SU-DHL-6 (cell line): ENCODE results near the gene NUMA1.

Source experiments
- H2AFZ ChIP-seq: fragments of 200-600 bp; sonication (generic); 2 replicates; pipeline ENCODE4 v1.6.1; 2014; ENCODE audit warnings: low read depth, mild to moderate bottlenecking, moderate library complexity, mixed read lengths, antibody characterized with exemption, low read length; ENCODE audit not compliant: severe bottlenecking
- H3F3A ChIP-seq: fragments of 200-600 bp; shearing (Covaris generic); 2 replicates; pipeline ENCODE4 v1.6.0; 2016; ENCODE audit warnings: antibody characterized with exemption, mild to moderate bottlenecking; ENCODE audit not compliant: insufficient read depth
- H3K27ac ChIP-seq: fragments of 200-600 bp; sonication (generic); 2 replicates; pipeline ENCODE4 v1.5.1; 2016; ENCODE audit warnings: low read depth, mild to moderate bottlenecking, low read length, moderate library complexity, mixed read lengths
- H3K27me3 ChIP-seq: fragments of 200-600 bp; sonication (generic), shearing (Covaris generic); 2 replicates; pipeline ENCODE4 v1.6.0; 2014; ENCODE audit warnings: mild to moderate bottlenecking, low read length
- H3K36me3 ChIP-seq: fragments of 200-600 bp; sonication (generic); 2 replicates; pipeline ENCODE4 v1.6.1; 2014; ENCODE audit warnings: mild to moderate bottlenecking, low read length, mixed read lengths
- H3K4me2 ChIP-seq: fragments of 300-600, 200-600 bp; shearing (Covaris generic), sonication (generic); 2 replicates; pipeline ENCODE4 v1.6.0; 2014; ENCODE audit warnings: low read length, low read depth, mild to moderate bottlenecking; ENCODE audit not compliant: poor library complexity, severe bottlenecking
- H3K4me3 ChIP-seq: fragments of 200-600 bp; sonication (generic); 2 replicates; pipeline ENCODE4 v1.5.1; 2014; ENCODE audit warnings: antibody characterized with exemption, low read length, mild to moderate bottlenecking, mixed read lengths; ENCODE audit not compliant: insufficient read depth, poor library complexity, severe bottlenecking
- H3K79me2 ChIP-seq: fragments of 200-600 bp; sonication (generic); 2 replicates; pipeline ENCODE4 v1.6.1; 2014; ENCODE audit warnings: mild to moderate bottlenecking, low read length, moderate library complexity; ENCODE audit not compliant: insufficient read depth
- H3K9ac ChIP-seq: fragments of 200-600 bp; sonication (generic); 2 replicates; pipeline ENCODE4 v1.7.0; 2014; ENCODE audit warnings: mild to moderate bottlenecking, low read length
- H3K9me2 ChIP-seq: fragments of 200-600 bp; sonication (generic); replicated peaks from 2 replicates; pipeline ENCODE4 v1.6.1; 2014; ENCODE audit warnings: low read length; ENCODE audit not compliant: insufficient read depth
- H3K9me3 ChIP-seq: fragments of 200-600 bp; sonication (generic); 2 replicates; pipeline ENCODE4 v1.6.1; 2014; ENCODE audit warnings: low read length, mixed read lengths; ENCODE audit not compliant: insufficient read depth
- H4K20me1 ChIP-seq: fragments of 200-600 bp; sonication (generic); 2 replicates; pipeline ENCODE4 v1.6.1; 2014; ENCODE audit warnings: low read depth, mild to moderate bottlenecking, antibody characterized with exemption, low read length, moderate library complexity, mixed read lengths
- EZH2phosphoT487 ChIP-seq: fragments of 200-600 bp; sonication (generic), shearing (Covaris generic); conservative IDR thresholded peaks from 2 replicates; pipeline ENCODE4 v1.6.1; 2018; ENCODE audit warnings: mild to moderate bottlenecking, antibody characterized with exemption, low read length, moderate library complexity, mixed read lengths
- TF ChIP-seq, protein P1 (sequence below): fragments of 200-600 bp; sonication (generic); IDR thresholded peaks from one replicate; pipeline ENCODE4 v1.5.1; 2017; ENCODE audit warnings: antibody characterized with exemption, mild to moderate bottlenecking, low read length, moderate library complexity; ENCODE audit not compliant: insufficient read depth, poor library complexity, severe bottlenecking

NUMA1 gene

DNA sequence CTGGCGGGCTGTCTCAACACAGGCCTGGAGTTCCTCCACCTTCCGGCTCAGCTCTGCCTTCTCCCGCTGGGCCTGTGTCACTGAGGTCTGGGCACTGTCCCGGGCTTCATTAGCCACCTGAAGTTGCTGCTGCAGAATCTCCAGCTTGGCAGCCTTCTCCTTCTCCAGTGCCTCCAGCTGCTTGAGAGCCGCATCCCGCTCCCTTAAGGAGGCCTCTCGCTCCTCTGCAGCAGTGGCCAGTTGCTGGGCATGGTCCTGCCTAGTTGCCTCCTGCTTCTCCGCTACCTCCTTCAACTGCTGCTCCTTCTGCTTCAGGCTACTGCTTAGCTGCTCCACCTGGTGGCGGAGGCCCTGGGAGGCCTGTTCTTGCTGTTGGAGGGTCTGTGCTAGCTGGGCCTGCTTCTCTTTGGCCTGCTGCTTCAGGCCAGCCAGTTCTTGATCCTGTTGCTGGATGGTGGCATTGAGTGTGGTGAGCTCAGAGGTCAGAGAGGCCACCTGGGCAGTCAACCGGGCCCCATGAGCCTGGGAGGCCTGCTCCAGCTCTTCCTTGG is 64.8 kb downstream of the NUMA1 start:
- Histone ChIP-seq H3K4me2 (no peak overlapping the region), H3F3A (no peaks in the 10 kb centered on the region), H3K4me3 (no peak overlapping the region), H3K9me2 (no peaks in the 10 kb centered on the region), H3K36me3 (peaks cover 4% of the 10 kb centered on the region; the same call in 1 of the 2 replicates), H3K79me2 (no peaks in the 10 kb centered on the region), H4K20me1 (no peaks in the 10 kb centered on the region), H3K27ac (no peak overlapping the region), H2AFZ (no peak overlapping the region), H3K9me3 (no peaks in the 10 kb centered on the region), H3K9ac (no peak overlapping the region), H3K27me3 (no peaks in the 10 kb centered on the region)
- TF ChIP-seq EZH2phosphoT487 = no peak
- TF ChIP-seq, protein P1, sequence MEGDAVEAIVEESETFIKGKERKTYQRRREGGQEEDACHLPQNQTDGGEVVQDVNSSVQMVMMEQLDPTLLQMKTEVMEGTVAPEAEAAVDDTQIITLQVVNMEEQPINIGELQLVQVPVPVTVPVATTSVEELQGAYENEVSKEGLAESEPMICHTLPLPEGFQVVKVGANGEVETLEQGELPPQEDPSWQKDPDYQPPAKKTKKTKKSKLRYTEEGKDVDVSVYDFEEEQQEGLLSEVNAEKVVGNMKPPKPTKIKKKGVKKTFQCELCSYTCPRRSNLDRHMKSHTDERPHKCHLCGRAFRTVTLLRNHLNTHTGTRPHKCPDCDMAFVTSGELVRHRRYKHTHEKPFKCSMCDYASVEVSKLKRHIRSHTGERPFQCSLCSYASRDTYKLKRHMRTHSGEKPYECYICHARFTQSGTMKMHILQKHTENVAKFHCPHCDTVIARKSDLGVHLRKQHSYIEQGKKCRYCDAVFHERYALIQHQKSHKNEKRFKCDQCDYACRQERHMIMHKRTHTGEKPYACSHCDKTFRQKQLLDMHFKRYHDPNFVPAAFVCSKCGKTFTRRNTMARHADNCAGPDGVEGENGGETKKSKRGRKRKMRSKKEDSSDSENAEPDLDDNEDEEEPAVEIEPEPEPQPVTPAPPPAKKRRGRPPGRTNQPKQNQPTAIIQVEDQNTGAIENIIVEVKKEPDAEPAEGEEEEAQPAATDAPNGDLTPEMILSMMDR = no peak

DNA sequence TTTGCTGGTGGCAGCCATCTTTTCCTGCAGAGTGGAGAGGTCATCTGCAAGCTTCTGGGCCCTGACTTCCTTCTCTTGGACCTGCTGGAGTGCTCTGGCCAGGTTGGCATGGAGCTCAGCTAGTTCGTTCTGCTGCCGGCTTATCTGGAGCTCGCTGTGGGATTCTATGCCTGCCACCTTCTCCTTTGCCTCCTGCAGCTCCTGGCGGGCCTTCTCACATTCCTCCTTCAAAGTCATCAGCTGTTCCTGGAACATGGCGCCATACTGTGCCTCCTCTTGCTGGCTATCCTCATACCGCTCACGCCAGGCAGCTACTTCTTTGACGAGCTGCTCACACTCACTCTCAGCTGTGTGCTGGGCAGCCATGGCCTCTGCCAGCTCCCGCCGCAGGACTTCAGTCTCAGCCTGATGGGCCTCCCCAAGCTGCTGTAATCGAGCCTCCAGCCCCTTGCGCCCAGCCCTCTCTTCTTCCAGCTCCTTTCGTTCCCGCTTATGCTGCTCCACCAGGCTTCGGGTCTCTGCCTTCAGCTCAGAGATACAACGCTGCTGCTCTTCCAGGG is 65.5 kb downstream of the NUMA1 start:
- Histone ChIP-seq H3K79me2 (no peaks in the 10 kb centered on the region), H3K9me3 (no peaks in the 10 kb centered on the region), H3K27me3 (no peaks in the 10 kb centered on the region), H3K4me3 (no peak overlapping the region), H3K36me3 (no peaks in the 10 kb centered on the region; the same call in 1 of the 2 replicates), H3K27ac (no peak overlapping the region), H3K4me2 (no peak overlapping the region), H3F3A (no peaks in the 10 kb centered on the region), H4K20me1 (no peaks in the 10 kb centered on the region), H3K9ac (no peak overlapping the region), H3K9me2 (no peaks in the 10 kb centered on the region), H2AFZ (no peak overlapping the region)
- TF ChIP-seq, protein P1 = no peak
- no peak for TF ChIP-seq EZH2phosphoT487

DNA sequence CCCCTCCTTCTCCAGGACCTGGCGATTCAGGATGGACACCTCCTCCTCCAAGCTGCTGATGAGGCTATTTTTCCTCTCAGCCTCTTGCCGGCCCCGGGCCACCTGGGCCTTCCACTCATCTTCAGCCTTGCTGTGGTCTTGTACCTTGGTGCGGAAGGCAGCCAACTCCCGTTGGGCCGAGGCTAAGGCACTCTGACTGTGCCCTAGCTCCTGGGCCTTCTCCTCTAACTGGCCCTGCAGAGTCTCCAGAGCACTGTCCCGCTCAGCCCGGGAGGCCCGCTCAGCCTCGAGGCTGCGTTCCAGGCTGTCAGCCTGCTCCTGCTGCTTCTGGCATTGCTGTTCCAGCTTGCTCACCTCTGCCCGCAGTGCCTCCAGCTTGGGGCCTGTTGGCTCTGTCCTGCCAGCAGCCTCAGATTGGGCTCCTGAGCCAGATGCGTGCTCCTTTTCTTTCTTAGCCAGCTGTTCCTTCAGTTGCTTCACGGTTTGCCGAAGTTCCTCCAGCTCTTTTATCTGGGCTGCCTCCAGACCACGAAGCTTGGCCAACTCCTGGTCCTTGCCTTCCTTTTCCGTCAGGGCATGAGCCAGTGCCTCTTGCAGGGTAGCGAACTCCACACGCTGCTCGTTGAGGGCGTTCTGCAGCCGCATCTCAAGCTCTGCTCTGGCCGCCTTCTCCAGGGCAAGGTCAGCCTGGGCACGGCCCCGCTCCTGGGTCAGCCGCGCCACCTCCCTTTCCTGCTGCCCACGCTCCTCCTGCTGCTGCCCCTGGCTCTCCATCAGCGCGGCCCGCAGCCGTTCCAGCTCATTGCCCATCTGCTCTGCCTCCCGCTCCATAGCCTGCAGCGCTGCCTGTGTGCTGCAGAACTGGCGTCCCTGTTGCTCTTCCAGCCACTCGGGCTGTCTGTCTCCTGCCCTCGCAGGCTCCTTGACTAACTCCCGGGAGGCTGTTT is 66.3 kb downstream of the NUMA1 start:
- Histone ChIP-seq H3K9ac (no peak overlapping the region), H4K20me1 (no peaks in the 10 kb centered on the region), H2AFZ (no peak overlapping the region), H3K79me2 (no peaks in the 10 kb centered on the region), H3K4me3 (no peak overlapping the region), H3K36me3 (no peaks in the 10 kb centered on the region; the same call in 1 of the 2 replicates), H3K9me3 (no peaks in the 10 kb centered on the region), H3K9me2 (no peaks in the 10 kb centered on the region), H3K4me2 (no peak overlapping the region), H3K27me3 (no peaks in the 10 kb centered on the region), H3K27ac (no peak overlapping the region), H3F3A (no peaks in the 10 kb centered on the region)
- no peak for TF ChIP-seq EZH2phosphoT487
- TF ChIP-seq, protein P1 = no peak
